Bronchial epithelial cell (primary cell): Measurements from ENCODE around the gene KLK13. TPM values are rescaled to one million over a fixed set of nuclear protein-coding genes. Genes with fewer than 3 reads are reported as not detected.

Experiments
- DNase-seq: peaks from one replicate; pipeline ENCODE4 v3.0.0-alpha.2; 2010; ENCODE audit warnings: low read depth
- FAIRE-seq: peaks from 2 replicates; lab custom pipeline; 2011; peaks lifted over from hg19 to GRCh38; lab: Jason Lieb, UNC
- H3K27me3 ChIP-seq: 2 replicates; pipeline ENCODE4 v1.5.1; 2011; ENCODE audit warnings: low read length; ENCODE audit not compliant: control insufficient read depth, insufficient read depth
- H3K36me3 ChIP-seq: 2 replicates; pipeline ENCODE4 v1.5.1; 2011; ENCODE audit warnings: low read length; ENCODE audit not compliant: control insufficient read depth, insufficient read depth
- H3K4me3 ChIP-seq: 2 replicates; pipeline ENCODE4 v1.5.1; 2011; ENCODE audit warnings: mild to moderate bottlenecking, low read depth, low read length, control low read depth
- CTCF ChIP-seq: IDR thresholded peaks from 2 replicates; pipeline ENCODE4 v1.5.1; 2011; ENCODE audit warnings: mild to moderate bottlenecking, moderate library complexity, low read length, control low read depth, inconsistent platforms; ENCODE audit not compliant: insufficient read depth, severe bottlenecking
- total RNA-seq: library from RNA; depleted of rRNA; stranded (reverse); fragments of >200 nt; gene quantifications from 2 replicates; pipeline ENCODE4 v1.2.1, GENCODE V29; 2014

Gene KLK13
- total RNA-seq, 1 donor from 2014 or later = 0.26 TPM

GRCh38 chr19:51047031-51047335 lies 17.9 kb downstream of the KLK13 start:
- DNase-seq (no peak), FAIRE-seq (no peak)
- no peaks in the 10 kb centered on the region for H3K27me3 ChIP-seq
- no peak for TF ChIP-seq CTCF
- H3K4me3 ChIP-seq = no peak overlapping the region
- no peaks in the 10 kb centered on the region for H3K36me3 ChIP-seq

DNA sequence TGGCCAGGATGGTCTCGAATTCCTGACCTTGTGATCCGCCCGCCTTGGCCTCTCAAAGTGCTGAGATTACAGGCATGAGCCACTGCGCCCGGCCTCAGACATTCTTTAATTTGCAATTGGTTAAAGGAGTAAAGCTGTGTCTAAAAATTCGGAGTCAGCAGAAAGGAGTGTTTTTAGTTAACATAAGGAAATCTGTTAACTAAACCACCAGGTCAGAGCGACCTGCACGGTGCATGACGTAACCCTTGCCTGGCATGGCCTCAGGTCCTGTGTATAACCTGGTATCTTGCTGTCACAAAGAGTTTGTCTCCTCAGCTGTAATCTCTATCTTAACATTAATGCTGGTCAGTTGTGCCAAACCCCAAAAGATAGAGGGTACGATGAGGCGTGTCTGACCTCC lies 20.6 kb downstream of the KLK13 start:
- no peak for TF ChIP-seq CTCF
- Histone ChIP-seq H3K36me3 (no peaks in the 10 kb centered on the region), H3K27me3 (no peaks in the 10 kb centered on the region), H3K4me3 (no peak overlapping the region)
- DNase-seq (no peak), FAIRE-seq (no peak)

GRCh38 chr19:51043497-51043896 lies 21.4 kb downstream of the KLK13 start:
- no peak for DNase-seq
- Histone ChIP-seq H3K27me3 (no peaks in the 10 kb centered on the region), H3K36me3 (no peaks in the 10 kb centered on the region), H3K4me3 (no peak overlapping the region)
- no peak for FAIRE-seq
- TF ChIP-seq CTCF = no peak

DNA sequence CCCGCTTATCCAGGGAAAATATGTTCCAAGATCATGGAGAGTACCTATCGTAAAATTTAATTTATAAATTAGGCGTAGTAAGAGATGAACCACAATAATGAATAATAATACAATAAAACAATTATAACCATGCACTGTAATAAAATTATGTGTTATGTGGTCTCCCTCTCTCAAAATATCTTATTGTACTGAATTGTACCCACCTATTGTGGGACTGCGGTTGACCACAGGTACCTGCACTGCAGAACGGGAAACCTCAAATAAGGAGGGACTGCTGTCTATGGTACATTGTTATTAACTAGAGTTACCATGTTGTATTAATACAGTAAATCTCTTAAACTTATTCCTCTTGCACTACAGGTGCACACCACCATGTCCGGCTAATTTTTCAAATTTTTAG lies 24.7 kb downstream of the KLK13 start:
- no peaks in the 10 kb centered on the region for H3K27me3 ChIP-seq
- TF ChIP-seq CTCF = no peak
- DNase-seq = no peak
- no peak overlapping the region for H3K4me3 ChIP-seq
- H3K36me3 ChIP-seq = no peaks in the 10 kb centered on the region
- FAIRE-seq = no peak

DNA sequence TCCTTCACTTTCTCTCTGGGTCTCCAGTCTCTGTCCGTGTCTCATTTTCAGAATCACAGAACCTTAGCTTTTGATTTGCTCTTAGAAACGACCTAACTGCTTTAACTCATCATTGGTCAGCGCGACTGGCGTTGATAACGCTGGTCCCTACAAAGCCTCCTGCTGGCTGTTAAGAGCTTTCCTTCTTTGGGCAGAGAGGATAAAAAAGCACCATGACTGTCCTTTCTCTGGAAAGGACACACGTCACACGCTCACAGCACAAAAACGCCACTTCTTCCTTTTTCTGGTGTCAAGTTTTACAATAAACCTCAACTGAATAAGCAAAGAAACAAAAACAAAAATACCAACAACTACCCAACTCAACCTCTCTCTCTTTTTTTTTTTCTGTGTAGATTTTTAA lies 28.4 kb downstream of the KLK13 start:
- DNase-seq (no peak), FAIRE-seq (no peak)
- TF ChIP-seq CTCF = no peak
- Histone ChIP-seq H3K27me3 (peaks cover 1% of the 10 kb centered on the region), H3K4me3 (no peak overlapping the region), H3K36me3 (no peaks in the 10 kb centered on the region)

DNA sequence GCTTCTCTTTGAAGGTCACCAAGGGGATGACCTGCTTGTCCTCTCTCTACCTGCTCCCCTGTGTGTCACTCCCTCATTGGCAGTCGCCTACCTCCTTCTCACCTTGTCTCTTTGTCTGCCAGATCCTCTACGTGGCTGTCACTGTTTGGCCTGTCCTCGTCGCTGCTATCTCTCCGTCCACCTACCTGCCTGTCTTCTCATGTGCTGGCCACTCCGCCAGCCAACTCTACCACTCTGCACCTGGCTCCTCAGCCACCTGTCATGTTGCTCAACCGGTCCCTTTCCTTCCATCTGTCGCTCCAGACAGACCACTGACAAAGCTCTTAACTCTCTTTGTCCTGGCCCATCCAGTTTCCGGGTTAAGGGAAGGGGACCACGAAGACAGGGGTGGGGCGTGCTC lies 30.2 kb downstream of the KLK13 start, which contains the start of gene KLK12:
Gene KLK12 (minus strand): TSS at position 299 of the 400 bp plus-strand sequence. CDS start 381 bp downstream, outside the sequence.
- no peak within 1 kb of the TSS for H3K4me3 ChIP-seq
- no peaks in the 10 kb centered on the region for H3K36me3 ChIP-seq
- FAIRE-seq = no peak
- H3K27me3 ChIP-seq = peaks cover 1% of the 10 kb centered on the region
- TF ChIP-seq CTCF = no peak
- DNase-seq = no peak
